A549 (cell line): ENCODE results near the gene EIF4E.

Source experiments
- EHMT2 ChIP-seq: fragments of 200-600 bp; sonication (generic); IDR thresholded peaks from 2 replicates; pipeline ENCODE4 v1.6.1; 2016; ENCODE audit warnings: antibody characterized with exemption, low read depth, mild to moderate bottlenecking, moderate library complexity
- ELK1 ChIP-seq: fragments of 150-350 bp; IDR thresholded peaks from 2 replicates; pipeline ENCODE4 v1.6.1; 2014; ENCODE audit warnings: low read depth, mild to moderate bottlenecking, low read length
- POLR2A ChIP-seq: IDR thresholded peaks from 2 replicates; pipeline ENCODE4 v1.6.1; 2012; ENCODE audit warnings: mild to moderate bottlenecking, low read length

- TF ChIP-seq EHMT2: no peak
- no peak for TF ChIP-seq POLR2A
- no peak for TF ChIP-seq ELK1
Measured at GRCh38 chr4:98963538-98964433, 34.9 kb upstream of the EIF4E start.
